ENCODE data around the gene ZBTB20. TPM values are rescaled to one million over a fixed set of nuclear protein-coding genes. Genes with fewer than 3 reads are reported as not detected.

The ZBTB20 gene
- total RNA-seq, 1 donor from 2014 or later, result 61.0 TPM

- H3K4me3 ChIP-seq, result no peak overlapping the region
- no peaks in the 10 kb centered on the region for H3K27me3 ChIP-seq
- no peak for TF ChIP-seq CTCF (IDR thresholded peaks at IDR 0.05)
- no peaks in the 10 kb centered on the region for H3K9me3 ChIP-seq
- ATAC-seq (peak; percentile 34), DNase-seq (no peak)
- H3K27ac ChIP-seq, result no peak overlapping the region
- intact Hi-C loops (cut with DNase I), result no loop called here
- peaks cover 8% of the 10 kb centered on the region for H3K4me1 ChIP-seq
- peaks cover 6% of the 10 kb centered on the region for H3K36me3 ChIP-seq
Observed at GRCh38 chr3:114380233-114380651, 766.8 kb downstream of the ZBTB20 start.

DNA sequence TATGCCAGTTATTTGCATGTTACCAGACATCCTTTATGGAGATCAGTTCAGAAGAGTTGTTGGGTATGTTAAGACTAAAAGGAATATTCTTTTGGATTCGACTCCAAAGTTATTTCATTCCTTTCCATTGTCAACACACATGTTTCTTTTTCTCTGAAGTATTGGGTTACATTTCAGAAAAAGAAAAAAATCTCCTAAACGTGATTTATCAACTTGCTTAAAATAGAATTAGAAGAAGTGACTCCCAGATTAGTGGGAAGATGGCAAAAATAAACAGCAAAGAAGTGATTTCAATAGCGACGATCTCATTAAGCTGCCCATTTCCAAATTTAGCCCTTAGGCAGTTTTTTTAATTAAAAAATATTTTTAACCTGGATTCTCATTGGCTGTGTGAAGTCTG, 767.8 kb downstream of the ZBTB20 start:
- intact Hi-C loops (cut with DNase I), result no loop called here
- ATAC-seq (no peak), DNase-seq (no peak)
- H3K4me3 ChIP-seq, result no peak overlapping the region
- TF ChIP-seq CTCF (IDR thresholded peaks at IDR 0.05), result no peak
- H3K27ac ChIP-seq, result no peak overlapping the region
- no peaks in the 10 kb centered on the region for H3K9me3 ChIP-seq
- peaks cover 8% of the 10 kb centered on the region for H3K4me1 ChIP-seq
- H3K36me3 ChIP-seq, result peaks cover 6% of the 10 kb centered on the region
- no peaks in the 10 kb centered on the region for H3K27me3 ChIP-seq

DNA sequence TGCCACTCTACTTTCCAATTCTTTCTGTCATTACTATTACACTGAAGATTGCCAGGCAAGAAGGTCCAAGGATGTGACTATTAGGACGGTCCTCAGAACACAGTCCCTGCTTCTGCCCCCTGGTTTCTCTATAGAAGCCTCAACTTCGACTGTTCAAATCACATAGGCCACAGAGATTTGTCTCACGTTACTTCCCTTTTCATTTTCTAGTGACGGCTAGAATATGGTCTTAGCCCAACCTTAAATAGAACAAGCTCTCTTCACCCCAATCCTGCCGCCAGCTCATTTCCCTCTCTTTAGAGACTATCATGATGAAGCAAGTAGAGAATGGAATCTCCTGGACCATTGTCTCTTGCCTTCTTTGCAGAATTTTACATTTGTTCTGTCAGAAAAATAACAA, 768.3 kb downstream of the ZBTB20 start:
- Histone ChIP-seq H3K4me1 (peaks cover 8% of the 10 kb centered on the region), H3K27me3 (no peaks in the 10 kb centered on the region), H3K27ac (no peak overlapping the region), H3K9me3 (no peaks in the 10 kb centered on the region), H3K36me3 (peaks cover 6% of the 10 kb centered on the region), H3K4me3 (no peak overlapping the region)
- DNase-seq, result no peak
- TF ChIP-seq CTCF (IDR thresholded peaks at IDR 0.05), result no peak
- intact Hi-C loops (cut with DNase I), result no loop called here
- ATAC-seq, result no peak

- H3K27ac ChIP-seq, result no peak overlapping the region
- intact Hi-C loops (cut with DNase I), result no loop called here
- ATAC-seq (no peak), DNase-seq (no peak)
- no peak overlapping the region for H3K4me3 ChIP-seq
- no peak for TF ChIP-seq CTCF (IDR thresholded peaks at IDR 0.05)
- peaks cover 8% of the 10 kb centered on the region for H3K4me1 ChIP-seq
- no peaks in the 10 kb centered on the region for H3K9me3 ChIP-seq
- H3K27me3 ChIP-seq, result no peaks in the 10 kb centered on the region
- H3K36me3 ChIP-seq, result peaks cover 6% of the 10 kb centered on the region
Observed at GRCh38 chr3:114377426-114377825, 769.7 kb downstream of the ZBTB20 start.

DNA sequence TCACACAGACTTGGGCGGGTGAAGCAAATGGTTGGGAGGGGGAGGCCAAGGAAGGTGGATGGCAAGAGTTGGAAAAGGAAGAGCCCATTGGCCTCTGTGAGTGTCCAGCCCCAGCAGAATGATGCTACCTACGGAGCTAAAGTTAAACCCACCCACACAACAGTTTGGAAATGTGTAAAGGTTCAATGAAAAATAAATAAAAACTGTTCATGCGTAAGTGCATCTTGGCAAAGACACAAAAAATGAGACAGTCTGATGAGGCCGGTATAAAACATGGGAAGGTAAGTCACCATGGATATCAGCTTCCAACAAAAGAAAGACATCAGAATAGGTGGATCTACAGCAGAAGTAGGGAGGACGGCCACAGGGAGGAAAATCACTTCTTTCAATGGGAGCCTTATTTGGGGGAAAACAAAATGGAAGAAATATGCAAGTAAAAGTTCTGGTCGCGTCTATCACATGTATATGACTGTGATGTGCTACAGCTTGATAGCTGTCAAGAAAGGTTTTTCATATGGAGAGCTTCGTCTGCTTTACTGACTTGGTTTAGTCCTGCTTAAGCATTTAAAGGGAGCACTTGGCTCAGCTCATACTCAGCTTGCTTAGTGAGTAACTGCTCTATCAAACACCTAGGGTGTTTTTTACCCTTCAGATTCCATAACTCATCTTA, 770.4 kb downstream of the ZBTB20 start:
- Histone ChIP-seq H3K4me3 (no peak overlapping the region), H3K36me3 (peaks cover 6% of the 10 kb centered on the region), H3K9me3 (no peaks in the 10 kb centered on the region), H3K27ac (no peak overlapping the region), H3K4me1 (peaks cover 8% of the 10 kb centered on the region), H3K27me3 (no peaks in the 10 kb centered on the region)
- DNase-seq, result no peak
- no peak for ATAC-seq
- intact Hi-C loops (cut with DNase I), result no loop called here
- TF ChIP-seq CTCF (IDR thresholded peaks at IDR 0.05), result no peak

All from upper lobe of right lung (tissue), 1 donor.